ENCODE measurements around the gene TTYH2.

DNA sequence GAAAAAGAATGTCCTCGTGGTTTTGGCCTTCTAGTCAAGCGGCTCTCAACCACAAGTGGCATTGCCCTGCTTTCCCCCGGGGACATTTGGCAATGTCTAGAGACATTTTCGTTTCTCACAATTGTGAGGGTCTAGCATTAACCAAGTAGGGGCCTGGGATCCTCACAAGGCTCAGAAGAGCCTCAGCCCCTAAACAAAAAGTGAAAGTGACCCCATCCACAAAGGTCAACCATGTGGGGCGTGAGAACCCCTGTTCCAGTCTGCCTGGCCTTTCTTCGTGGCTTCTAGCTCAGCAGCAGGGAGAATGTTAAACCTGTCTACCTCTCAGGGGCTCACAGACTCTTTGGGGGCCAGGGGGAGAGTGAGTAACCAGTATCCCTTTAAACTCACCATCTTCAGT, 14.7 kb upstream of the TTYH2 start:
- TF ChIP-seq CTCF (IDR thresholded peaks at IDR 0.05), result no peak
- TF ChIP-seq POLR2A (IDR thresholded peaks at IDR 0.05), result no peak

All from right lobe of liver (tissue), 4 donors.